ENCODE data around the gene LIPN. TPM values are rescaled to one million over a fixed set of nuclear protein-coding genes. Genes with fewer than 3 reads are reported as not detected.
A peak's percentile ranks its signal among the peaks of the same experiment; 100 is the strongest.

Gene LIPN
- total and polyA plus RNA-seq, 4 donors, result 0.34 to 2.6 (median 0.55) TPM; not detected in 1

GRCh38 chr10:88788924-88789323, 29.1 kb downstream of the LIPN start:
- no peak for ATAC-seq (ENCODE audit: insufficient read depth, low FRiP score)
- Histone ChIP-seq H3K27ac (ENCODE audit: low read depth in 1 of 2, low read length in 1 of 2) (no peak overlapping the region), H3K4me3 (no peak overlapping the region)

GRCh38 chr10:88791924-88792323, 32.1 kb downstream of the LIPN start:
- H3K27me3 ChIP-seq (ENCODE audit: control insufficient read depth in 3 of 3, insufficient read depth in 3 of 3, low read length in 2 of 3), result no peaks in the 10 kb centered on the region
- no peak for ATAC-seq (ENCODE audit: insufficient read depth, low FRiP score)
- no peaks in the 10 kb centered on the region for H3K36me3 ChIP-seq (ENCODE audit: control insufficient read depth in 4 of 4, insufficient read depth in 4 of 4, low read length in 4 of 4)
- no peak overlapping the region for H3K4me3 ChIP-seq
- no peak overlapping the region for H3K27ac ChIP-seq (ENCODE audit: low read depth in 1 of 2, low read length in 1 of 2)
- no peaks in the 10 kb centered on the region for H3K9me3 ChIP-seq (ENCODE audit: control insufficient read depth in 4 of 4, insufficient read depth in 3 of 4, low read length in 3 of 4)
- TF ChIP-seq, protein P1, sequence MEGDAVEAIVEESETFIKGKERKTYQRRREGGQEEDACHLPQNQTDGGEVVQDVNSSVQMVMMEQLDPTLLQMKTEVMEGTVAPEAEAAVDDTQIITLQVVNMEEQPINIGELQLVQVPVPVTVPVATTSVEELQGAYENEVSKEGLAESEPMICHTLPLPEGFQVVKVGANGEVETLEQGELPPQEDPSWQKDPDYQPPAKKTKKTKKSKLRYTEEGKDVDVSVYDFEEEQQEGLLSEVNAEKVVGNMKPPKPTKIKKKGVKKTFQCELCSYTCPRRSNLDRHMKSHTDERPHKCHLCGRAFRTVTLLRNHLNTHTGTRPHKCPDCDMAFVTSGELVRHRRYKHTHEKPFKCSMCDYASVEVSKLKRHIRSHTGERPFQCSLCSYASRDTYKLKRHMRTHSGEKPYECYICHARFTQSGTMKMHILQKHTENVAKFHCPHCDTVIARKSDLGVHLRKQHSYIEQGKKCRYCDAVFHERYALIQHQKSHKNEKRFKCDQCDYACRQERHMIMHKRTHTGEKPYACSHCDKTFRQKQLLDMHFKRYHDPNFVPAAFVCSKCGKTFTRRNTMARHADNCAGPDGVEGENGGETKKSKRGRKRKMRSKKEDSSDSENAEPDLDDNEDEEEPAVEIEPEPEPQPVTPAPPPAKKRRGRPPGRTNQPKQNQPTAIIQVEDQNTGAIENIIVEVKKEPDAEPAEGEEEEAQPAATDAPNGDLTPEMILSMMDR (IDR thresholded peaks at IDR 0.05; ENCODE audit: control extremely low read depth, extremely low read depth), result no peak
- peak in 2 of 3 donors; percentile 19 to 24 for DNase-seq
- no peak overlapping the region for H3K9ac ChIP-seq (ENCODE audit: insufficient read depth in 1 of 2, low read length in 2 of 2)
- peaks cover 0 to 6% (median 0%) of the 10 kb centered on the region in 5 donors for H3K4me1 ChIP-seq (ENCODE audit: control insufficient read depth in 5 of 5, insufficient read depth in 5 of 5, low read length in 5 of 5)
- WGBS, 2 donors, result 55 to 56% methylated on average over 2 of the region's 2 CpGs

More at GRCh38 chr10:88788924-88789323, 29.1 kb downstream of the LIPN start:
- TF ChIP-seq, protein P1 (IDR thresholded peaks at IDR 0.05; ENCODE audit: control extremely low read depth, extremely low read depth), result no peak
- Histone ChIP-seq H3K4me1 (ENCODE audit: control insufficient read depth in 5 of 5, insufficient read depth in 5 of 5, low read length in 5 of 5) (peaks cover 0 to 3% (median 0%) of the 10 kb centered on the region in 5 donors), H3K36me3 (ENCODE audit: control insufficient read depth in 4 of 4, insufficient read depth in 4 of 4, low read length in 4 of 4) (no peaks in the 10 kb centered on the region), H3K9ac (ENCODE audit: insufficient read depth in 1 of 2, low read length in 2 of 2) (no peak overlapping the region), H3K9me3 (ENCODE audit: control insufficient read depth in 4 of 4, insufficient read depth in 3 of 4, low read length in 3 of 4) (no peaks in the 10 kb centered on the region), H3K27me3 (ENCODE audit: control insufficient read depth in 3 of 3, insufficient read depth in 3 of 3, low read length in 2 of 3) (no peaks in the 10 kb centered on the region)
- no peak for DNase-seq

- H3K4me1 ChIP-seq (ENCODE audit: control insufficient read depth in 5 of 5, insufficient read depth in 5 of 5, low read length in 5 of 5), result peaks cover 0 to 6% (median 0%) of the 10 kb centered on the region in 5 donors
- H3K9me3 ChIP-seq (ENCODE audit: control insufficient read depth in 4 of 4, insufficient read depth in 3 of 4, low read length in 3 of 4), result no peaks in the 10 kb centered on the region
- TF ChIP-seq, protein P1 (IDR thresholded peaks at IDR 0.05; ENCODE audit: control extremely low read depth, extremely low read depth), result no peak
- DNase-seq (peak; percentile 14 to 42 (median 18)), ATAC-seq (ENCODE audit: insufficient read depth, low FRiP score) (peak; percentile 69)
- H3K4me3 ChIP-seq, result no peak overlapping the region
- no peaks in the 10 kb centered on the region for H3K27me3 ChIP-seq (ENCODE audit: control insufficient read depth in 3 of 3, insufficient read depth in 3 of 3, low read length in 2 of 3)
- H3K36me3 ChIP-seq (ENCODE audit: control insufficient read depth in 4 of 4, insufficient read depth in 4 of 4, low read length in 4 of 4), result no peaks in the 10 kb centered on the region
- no peak overlapping the region for H3K27ac ChIP-seq (ENCODE audit: low read depth in 1 of 2, low read length in 1 of 2)
- no peak overlapping the region for H3K9ac ChIP-seq (ENCODE audit: insufficient read depth in 1 of 2, low read length in 2 of 2)
- WGBS, 2 donors, result 43 to 60% methylated on average over 4 of the region's 4 CpGs
These were observed 32.8 kb downstream of the LIPN start for GRCh38 chr10:88792661-88793060.

DNA sequence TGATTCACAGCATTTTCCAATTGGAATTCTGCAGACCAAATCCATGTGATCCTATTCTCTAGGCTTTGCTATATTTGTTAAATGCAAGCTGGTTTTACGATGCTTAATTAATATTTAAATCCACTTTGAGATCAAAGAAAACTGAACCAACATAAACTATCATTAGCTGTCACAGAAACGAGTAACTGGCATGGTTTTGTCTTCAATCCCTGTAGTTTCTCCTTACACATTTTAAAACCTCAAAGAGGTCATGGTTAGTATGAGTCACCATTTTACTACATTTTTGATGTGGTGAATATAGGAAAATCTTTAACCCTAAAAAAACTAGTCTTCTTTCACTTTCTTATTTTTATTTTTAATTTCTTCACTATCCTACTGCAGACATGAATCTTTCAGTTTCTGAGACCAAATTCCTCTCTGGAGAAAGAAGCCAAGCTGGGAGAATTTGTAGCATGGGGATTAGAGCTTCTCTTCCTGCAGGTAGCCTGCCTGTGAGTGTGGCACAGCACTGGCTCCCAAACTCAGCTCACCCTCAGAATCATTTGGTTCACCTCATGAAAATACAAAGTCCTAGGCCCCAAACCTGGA, 34.0 kb downstream of the LIPN start:
- Histone ChIP-seq H3K4me1 (ENCODE audit: control insufficient read depth in 5 of 5, insufficient read depth in 5 of 5, low read length in 5 of 5) (peaks cover 0 to 6% (median 0%) of the 10 kb centered on the region in 5 donors), H3K9ac (ENCODE audit: insufficient read depth in 1 of 2, low read length in 2 of 2) (no peak overlapping the region), H3K9me3 (ENCODE audit: control insufficient read depth in 4 of 4, insufficient read depth in 3 of 4, low read length in 3 of 4) (peaks cover 0 to 1% (median 0%) of the 10 kb centered on the region in 4 donors), H3K27me3 (ENCODE audit: control insufficient read depth in 3 of 3, insufficient read depth in 3 of 3, low read length in 2 of 3) (no peaks in the 10 kb centered on the region), H3K27ac (ENCODE audit: low read depth in 1 of 2, low read length in 1 of 2) (no peak overlapping the region), H3K4me3 (no peak overlapping the region), H3K36me3 (ENCODE audit: control insufficient read depth in 4 of 4, insufficient read depth in 4 of 4, low read length in 4 of 4) (no peaks in the 10 kb centered on the region)
- TF ChIP-seq, protein P1 (IDR thresholded peaks at IDR 0.05; ENCODE audit: control extremely low read depth, extremely low read depth), result no peak
- ATAC-seq (ENCODE audit: insufficient read depth, low FRiP score), result no peak
- no peak for DNase-seq
- 49 to 57% methylated on average over 2 of the region's 2 CpGs for WGBS, 2 donors
